ENCODE results near the gene HEXA.

DNA sequence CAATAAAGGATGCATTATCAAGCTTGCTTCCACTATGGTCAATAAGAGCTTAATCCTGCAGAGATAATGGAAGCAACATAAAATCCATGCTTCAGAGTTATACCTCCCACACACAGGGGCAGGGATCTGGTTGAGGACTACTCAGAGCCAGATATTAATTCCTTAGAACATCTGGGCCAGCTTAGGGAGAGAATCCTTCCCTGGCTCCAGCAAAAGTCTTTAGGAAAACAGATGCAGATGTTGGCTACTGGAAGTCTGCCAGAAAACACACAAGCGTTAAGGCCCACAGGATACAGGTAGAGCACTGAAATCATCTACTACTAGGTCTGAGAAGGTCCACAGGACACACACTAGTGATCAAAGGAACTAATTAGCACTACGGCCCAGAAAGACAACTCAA, 47.4 kb upstream of the HEXA start:
- TF ChIP-seq, protein P1, sequence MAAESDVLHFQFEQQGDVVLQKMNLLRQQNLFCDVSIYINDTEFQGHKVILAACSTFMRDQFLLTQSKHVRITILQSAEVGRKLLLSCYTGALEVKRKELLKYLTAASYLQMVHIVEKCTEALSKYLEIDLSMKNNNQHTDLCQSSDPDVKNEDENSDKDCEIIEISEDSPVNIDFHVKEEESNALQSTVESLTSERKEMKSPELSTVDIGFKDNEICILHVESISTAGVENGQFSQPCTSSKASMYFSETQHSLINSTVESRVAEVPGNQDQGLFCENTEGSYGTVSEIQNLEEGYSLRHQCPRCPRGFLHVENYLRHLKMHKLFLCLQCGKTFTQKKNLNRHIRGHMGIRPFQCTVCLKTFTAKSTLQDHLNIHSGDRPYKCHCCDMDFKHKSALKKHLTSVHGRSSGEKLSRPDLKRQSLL (tag by site-specific recombination; IDR thresholded peaks at IDR 0.05) = no peak
- TF ChIP-seq GLI4 (tag by site-specific recombination; IDR thresholded peaks at IDR 0.05) (no peak), KLF9 (tag by site-specific recombination; IDR thresholded peaks at IDR 0.05; ENCODE audit: low read depth) (no peak), ZNF292 (tag by site-specific recombination; IDR thresholded peaks at IDR 0.05; ENCODE audit: borderline replicate concordance, low read depth) (no peak)

Data from HEK293 (cell line).